H1 (cell line): Measurements from ENCODE around the gene RBM5. TPM values are rescaled to one million over a fixed set of nuclear protein-coding genes. Genes with fewer than 3 reads are reported as not detected.

Experiments
- CTCF ChIA-PET: fragments of 300-600 bp; sonication (Branson Sonifier 250); formaldehyde crosslinking; loops from one replicate; lab custom pipeline; 2021; ENCODE audit not compliant: partially characterized antibody; lab: Charles Lee
- POLR2A ChIA-PET: fragments of 300-600 bp; sonication (Branson Sonifier 250); formaldehyde crosslinking; loops from one replicate; lab custom pipeline; 2021; ENCODE audit warnings: inconsistent platforms; ENCODE audit not compliant: partially characterized antibody; lab: Charles Lee
- DNase-seq, 2 experiments: peaks; one replicate each; pipeline versions ENCODE4 v3.0.0 to v3.0.0-alpha.2; 2010 to 2022; ENCODE audit warnings: low spot score in 2 of 2, low read depth in 1 of 2, mixed read lengths in 1 of 2
- FAIRE-seq: peaks from 2 replicates; lab custom pipeline; 2011; peaks lifted over from hg19 to GRCh38; lab: Jason Lieb, UNC
- H2AFZ ChIP-seq: 2 replicates; pipeline ENCODE4 v1.8.1; 2012; ENCODE audit warnings: low read length, inconsistent platforms
- H2AK5ac ChIP-seq: 2 replicates; pipeline ENCODE4 v1.6.1; 2013; ENCODE audit warnings: low read depth, low read length
- H2BK120ac ChIP-seq: replicated peaks from 2 replicates; pipeline ENCODE3; 2013; ENCODE audit warnings: low read depth, low read length, inconsistent platforms
- H2BK12ac ChIP-seq: 2 replicates; pipeline ENCODE4 v1.6.1; 2013; ENCODE audit warnings: low read depth, low read length
- H2BK15ac ChIP-seq: 2 replicates; pipeline ENCODE4 v1.6.1; 2013; ENCODE audit warnings: low read length
- H2BK20ac ChIP-seq: 2 replicates; pipeline ENCODE4 v1.6.1; 2013; ENCODE audit warnings: low read length
- H2BK5ac ChIP-seq: 2 replicates; pipeline ENCODE4 v1.6.1; 2013; ENCODE audit warnings: low read depth, low read length
- H3K14ac ChIP-seq: 2 replicates; pipeline ENCODE4 v1.6.1; 2013; ENCODE audit warnings: inconsistent platforms; ENCODE audit not compliant: insufficient read length
- H3K18ac ChIP-seq: 2 replicates; pipeline ENCODE4 v1.6.1; 2013; ENCODE audit warnings: low read length; ENCODE audit errors: extremely low read depth
- H3K23ac ChIP-seq: 2 replicates; pipeline ENCODE4 v1.6.1; 2013; ENCODE audit warnings: inconsistent platforms; ENCODE audit not compliant: insufficient read length
- H3K23me2 ChIP-seq: 2 replicates; pipeline ENCODE4 v1.6.1; 2013; ENCODE audit warnings: low read depth, low read length
- H3K27ac ChIP-seq: 2 replicates; pipeline ENCODE4 v1.6.1; 2011; ENCODE audit warnings: low read depth, low read length, inconsistent platforms
- H3K27me3 ChIP-seq, 4 experiments: replicated peaks in 1 of 4; 1 replicate in 1 of 4; 2 replicates in 3 of 4; pipeline versions ENCODE4 v1.6.1 to v1.8.1; 2011 to 2013; ENCODE audit warnings: low read length in 3 of 4, mild to moderate bottlenecking in 3 of 4, inconsistent platforms in 2 of 4, mixed read lengths in 2 of 4, moderate library complexity in 1 of 4; ENCODE audit not compliant: control insufficient read depth in 3 of 4, insufficient read depth in 3 of 4; ENCODE audit errors: extremely low read depth in 1 of 4
- H3K36me3 ChIP-seq, 4 experiments: 2 replicates each; pipeline versions ENCODE4 v1.6.1 to v1.8.1; 2011 to 2013; ENCODE audit warnings: mild to moderate bottlenecking in 4 of 4, low read length in 3 of 4, moderate library complexity in 2 of 4, control low read depth in 1 of 4, inconsistent platforms in 1 of 4; ENCODE audit not compliant: insufficient read depth in 4 of 4, control insufficient read depth in 2 of 4
- H3K4ac ChIP-seq: replicated peaks from 2 replicates; pipeline ENCODE3; 2013; ENCODE audit warnings: low read length, low read depth, mixed read lengths, inconsistent platforms; ENCODE audit not compliant: insufficient read length
- H3K4me1 ChIP-seq, 4 experiments: replicated peaks in 1 of 4; 1 replicate in 1 of 4; 2 replicates in 3 of 4; pipeline versions ENCODE4 v1.6.1 to v1.8.1; 2011 to 2013; ENCODE audit warnings: low read length in 3 of 4, inconsistent platforms in 2 of 4, mixed read lengths in 1 of 4; ENCODE audit not compliant: insufficient read depth in 4 of 4, control insufficient read depth in 3 of 4
- H3K4me2 ChIP-seq, 2 experiments: 2 replicates each; pipeline versions ENCODE4 v1.6.1 to v1.8.1; 2011 to 2013; ENCODE audit warnings: low read depth in 2 of 2, low read length in 2 of 2, control low read depth in 1 of 2, inconsistent platforms in 1 of 2, mild to moderate bottlenecking in 1 of 2; ENCODE audit not compliant: insufficient read depth in 1 of 2
- H3K4me3 ChIP-seq, 4 experiments: fragments of 200-600, 300-600 bp in 1 of 4; sonication (generic), shearing (Covaris generic), sonication (Bioruptor Twin) in 1 of 4; 2 replicates each; pipeline versions ENCODE4 v1.5.1 to v1.8.1; 2011 to 2016; ENCODE audit warnings: low read length in 4 of 4, low read depth in 3 of 4, control low read depth in 2 of 4, inconsistent platforms in 2 of 4, mild to moderate bottlenecking in 2 of 4, mixed read lengths in 1 of 4, moderate library complexity in 1 of 4; ENCODE audit not compliant: insufficient read depth in 2 of 4; ENCODE audit errors: extremely low read depth in 1 of 4
- H3K56ac ChIP-seq: replicated peaks from 2 replicates; pipeline ENCODE3; 2013; ENCODE audit warnings: low read depth, mild to moderate bottlenecking, mixed read lengths, low read length, inconsistent platforms; ENCODE audit not compliant: insufficient read length
- H3K79me1 ChIP-seq: 2 replicates; pipeline ENCODE4 v1.6.1; 2013; ENCODE audit warnings: low read depth, low read length, control low read depth
- H3K79me2 ChIP-seq, 2 experiments: 2 replicates each; pipeline versions ENCODE4 v1.6.1 to v1.8.1; 2012 to 2013; ENCODE audit warnings: low read length in 2 of 2, mild to moderate bottlenecking in 2 of 2, inconsistent platforms in 1 of 2; ENCODE audit not compliant: insufficient read depth in 2 of 2, control insufficient read depth in 1 of 2
- H3K9ac ChIP-seq, 4 experiments: replicated peaks in 1 of 4; 1 replicate in 1 of 4; 2 replicates in 3 of 4; pipeline versions ENCODE4 v1.6.1 to v1.8.1; 2011 to 2013; ENCODE audit warnings: low read depth in 3 of 4, low read length in 3 of 4, control low read depth in 2 of 4, mild to moderate bottlenecking in 2 of 4, moderate library complexity in 2 of 4, inconsistent platforms in 1 of 4; ENCODE audit errors: extremely low read depth in 1 of 4
- H3K9me3 ChIP-seq, 2 experiments: 2 replicates each; pipeline versions ENCODE4 v1.6.1 to v1.8.1; 2012 to 2013; ENCODE audit warnings: mild to moderate bottlenecking in 2 of 2, moderate library complexity in 2 of 2, control low read depth in 1 of 2, inconsistent platforms in 1 of 2, low read depth in 1 of 2, low read length in 1 of 2, mixed read lengths in 1 of 2; ENCODE audit not compliant: insufficient read depth in 2 of 2
- H4K20me1 ChIP-seq, 2 experiments: replicated peaks in 1 of 2; 2 replicates each; pipeline versions ENCODE3 to v1.8.1; 2011 to 2013; ENCODE audit warnings: inconsistent platforms in 2 of 2, low read length in 2 of 2, mild to moderate bottlenecking in 1 of 2; ENCODE audit not compliant: insufficient read depth in 2 of 2, control insufficient read depth in 1 of 2
- H4K5ac ChIP-seq: 2 replicates; pipeline ENCODE4 v1.6.1; 2013; ENCODE audit warnings: low read length, low read depth, mixed read lengths, inconsistent platforms; ENCODE audit not compliant: insufficient read length
- H4K8ac ChIP-seq: 2 replicates; pipeline ENCODE4 v1.8.0; 2013; ENCODE audit warnings: mild to moderate bottlenecking, moderate library complexity, low read length, inconsistent platforms; ENCODE audit not compliant: insufficient read depth; ENCODE audit errors: extremely low read depth
- H4K91ac ChIP-seq: replicated peaks from 2 replicates; pipeline ENCODE3; 2013; ENCODE audit warnings: low read length, mixed read lengths, inconsistent platforms; ENCODE audit not compliant: insufficient read length
- CBX5 ChIP-seq: fragments of 300-800, 300-1000 bp; sonication (generic); IDR thresholded peaks from 2 replicates; pipeline ENCODE4 v1.7.1; 2016; ENCODE audit warnings: antibody characterized with exemption, low read length, low read depth
- CHD1 ChIP-seq: IDR thresholded peaks from 2 replicates; pipeline ENCODE4 v1.6.1; 2012; ENCODE audit warnings: low read depth, low read length, improper control_type of control experiment
- GABPA ChIP-seq: IDR thresholded peaks from 2 replicates; pipeline ENCODE4 v1.6.1; 2011; ENCODE audit warnings: mild to moderate bottlenecking, low read length, moderate library complexity, borderline replicate concordance; ENCODE audit not compliant: insufficient read depth
- KDM1A ChIP-seq: fragments of 200-600, 300-600 bp; sonication (generic); IDR thresholded peaks from 2 replicates; pipeline ENCODE4 v1.7.1; 2016; ENCODE audit warnings: mild to moderate bottlenecking, low read length, borderline replicate concordance
- RNF2 ChIP-seq: fragments of 200-900, 300-1000 bp; sonication (generic); IDR thresholded peaks from 2 replicates; pipeline ENCODE4 v1.7.1; 2016; ENCODE audit warnings: borderline replicate concordance, low read depth, mild to moderate bottlenecking, antibody characterized with exemption, low read length; ENCODE audit not compliant: poor library complexity, severe bottlenecking; ENCODE audit errors: missing control alignments
- RXRA ChIP-seq: IDR thresholded peaks from 2 replicates; pipeline ENCODE4 v1.6.1; 2011; ENCODE audit warnings: low read depth, mild to moderate bottlenecking, low read length, moderate library complexity; ENCODE audit not compliant: insufficient read depth
- SIN3A ChIP-seq, 2 experiments: IDR thresholded peaks in 1 of 2; conservative IDR thresholded peaks in 1 of 2; 2 replicates each; pipeline ENCODE4 v1.6.1; 2011 to 2012; ENCODE audit warnings: low read length in 2 of 2, improper control_type of control experiment in 1 of 2, low read depth in 1 of 2, mild to moderate bottlenecking in 1 of 2
- SP2 ChIP-seq: IDR thresholded peaks from 2 replicates; pipeline ENCODE4 v1.6.1; 2012; ENCODE audit warnings: mild to moderate bottlenecking, low read length, inconsistent platforms
- TAF1 ChIP-seq: IDR thresholded peaks from 2 replicates; pipeline ENCODE4 v1.6.1; 2011; ENCODE audit warnings: mild to moderate bottlenecking, low read depth, low read length
- WGBS, 2 experiments: shearing (Covaris generic) in 1 of 2; methylation state at CpG; one replicate each; pipeline versions ENCODE4 v1.1.6 to v1.1.7; 2013 to 2015; ENCODE audit warnings: low lambda C conversion rate in 2 of 2, mixed read lengths in 2 of 2, inconsistent platforms in 1 of 2, low coverage in 1 of 2, missing lambda C conversion rate in 1 of 2; ENCODE audit not compliant: insufficient replicate concordance in 2 of 2, insufficient coverage in 1 of 2, insufficient read length in 1 of 2; ENCODE audit errors: extremely low coverage in 1 of 2, missing lambda C conversion rate in 1 of 2; 5-methylcytosine and 5-hydroxymethylcytosine counted together
- polyA plus RNA-seq, 7 experiments: library from polyadenylated mRNA; depleted of rRNA in 3 of 7; stranded (reverse) in 5 of 7; unstranded in 2 of 7; fragments of >200 nt in 5 of 7; fragments of 200-250 nt in 2 of 7; gene quantifications; 1 replicate in 5 of 7; 2 replicates in 1 of 7; 4 replicates in 1 of 7; pipeline versions ENCODE4 v1.2.1 to v1.2.3, GENCODE V29; 2011 to 2013; ENCODE audit warnings: missing spikeins in 2 of 7, mixed read lengths in 2 of 7
- total RNA-seq: library from RNA; stranded (reverse); fragmentation: NEBNext Ultra II Directional; extraction: Animal tissue kit (Norgen Biotek cat#: 25700); gene quantifications from 2 replicates; pipeline ENCODE4 v1.2.1, GENCODE V29; 2021

RBM5 gene
- total and polyA plus RNA-seq, 2 of the 8 experiments (the other 6 are each of a cell fraction or from before 2014, with no cell fraction given): 82.7 to 144 TPM

DNA sequence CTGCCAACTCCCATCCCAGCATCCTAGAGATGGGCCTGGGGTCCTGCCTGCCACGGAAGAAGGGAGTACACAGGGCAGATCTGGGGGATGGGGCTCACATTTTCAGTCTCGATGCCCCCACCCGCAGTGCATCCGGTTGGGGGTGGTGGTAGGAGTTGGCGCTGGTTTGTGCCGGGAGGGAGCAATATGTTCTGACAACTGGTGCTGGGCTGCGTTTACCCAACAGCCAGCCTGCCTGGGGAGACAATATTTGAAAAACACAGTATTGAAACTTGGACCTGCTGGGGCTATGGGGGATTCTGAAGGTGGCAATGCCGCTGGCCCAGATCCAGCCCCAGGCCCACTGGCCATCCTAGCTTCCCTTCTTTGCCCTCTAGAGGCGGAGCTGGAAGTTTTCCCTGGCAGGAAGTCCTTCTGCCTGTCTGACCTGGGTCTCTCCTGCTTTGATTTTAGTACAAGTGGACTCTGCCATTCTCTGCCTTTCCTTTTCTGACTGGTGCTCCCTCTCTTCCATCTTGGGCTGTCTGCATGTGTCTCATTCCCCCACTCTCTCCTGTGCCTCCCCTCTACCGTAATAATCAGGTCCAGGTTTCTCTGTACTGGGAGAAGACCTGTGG is 69.9 kb downstream of the RBM5 start:
- peaks cover 7 to 20% (median 14%) of the 10 kb centered on the region in 4 experiments; a peak in 5 of 8 replicates for H3K36me3 ChIP-seq
- H2BK5ac ChIP-seq: 0 out of 2 replicates have a peak overlapping the region, but pooled peaks have one; percentile 12
- H3K79me1 ChIP-seq: peaks cover 17% of the 10 kb centered on the region
- no peak overlapping the region for H2AFZ ChIP-seq
- no peak overlapping the region for H3K4ac ChIP-seq
- H3K23me2 ChIP-seq: peaks cover 17% of the 10 kb centered on the region; the same call in 1 of the 2 replicates
- H2BK12ac ChIP-seq: no peak overlapping the region
- ChIA-PET POLR2A (interaction anchor here (0.8 to 6.6 kb wide), 8 partner anchors 9 to 45 kb away, joined by 3 to 65 read pairs (median 4); no protein-coding TSS in a partner anchor), CTCF (interaction anchor here (0.7 to 1.7 kb wide), 11 partner anchors 13 to 64 kb away, joined by 3 to 11 read pairs (median 4); no protein-coding TSS in a partner anchor)
- H3K4me2 ChIP-seq: no peak overlapping the region
- H4K20me1 ChIP-seq: peaks cover 3 to 16% of the 10 kb centered on the region in 2 experiments
- H3K56ac ChIP-seq: no peak overlapping the region
- 0 out of 2 replicates have a peak overlapping the region, but pooled peaks have one; percentile 61 for H2BK15ac ChIP-seq
- no peak overlapping the region for H4K5ac ChIP-seq
- no peak overlapping the region for H4K91ac ChIP-seq
- H3K79me2 ChIP-seq: peaks cover 0 to 24% of the 10 kb centered on the region in 2 experiments; a peak in 2 of 4 replicates
- no peak overlapping the region for H2BK120ac ChIP-seq
- no peak overlapping the region; the same call in 1 of the 2 replicates for H3K27ac ChIP-seq
- no peak overlapping the region for H3K9ac ChIP-seq
- no peak for DNase-seq
- no peak overlapping the region for H3K23ac ChIP-seq
- peak overlapping the region; percentile 60; the same call in 1 of the 2 replicates for H3K18ac ChIP-seq
- H3K27me3 ChIP-seq: peaks cover 0 to 12% (median 7%) of the 10 kb centered on the region in 4 experiments; a peak in 5 of 7 replicates
- WGBS, 2 experiments: 79% methylated on average over 10 of the region's 10 CpGs; no CpG with 5 or more reads in 1 of the 2 experiments
- peaks cover 0 to 35% (median 26%) of the 10 kb centered on the region in 4 experiments; a peak in 6 of 7 replicates for H3K4me1 ChIP-seq
- no peak overlapping the region for H2BK20ac ChIP-seq
- H3K14ac ChIP-seq: no peak overlapping the region
- FAIRE-seq: no peak
- no peak overlapping the region for H3K4me3 ChIP-seq
- no peaks in the 10 kb centered on the region for H3K9me3 ChIP-seq
- no peak overlapping the region for H4K8ac ChIP-seq
- peak overlapping the region; percentile 17; the same call in 1 of the 2 replicates for H2AK5ac ChIP-seq
- TF ChIP-seq SP2 (no peak), CBX5 (no peak), CHD1 (no peak), GABPA (no peak), SIN3A (conservative IDR thresholded peaks at IDR 0.05 in 1 of 2, IDR thresholded peaks at IDR 0.05 in 1 of 2; ENCODE audit: low read depth in 1 of 2, low read length in 2 of 2) (no peak), RXRA (no peak), KDM1A (peak; percentile 98), RNF2 (no peak), TAF1 (no peak)
